Measurements from ENCODE around the gene DUSP22.

The DUSP22 gene

GRCh38 chr6:297571-298232 lies 5.4 kb downstream of the DUSP22 start:
- DNase-seq, result no peak

GRCh38 chr6:298233-299103 lies 6.2 kb downstream of the DUSP22 start:
- DNase-seq, result no peak

- no peak for DNase-seq
Observed at GRCh38 chr6:299104-299980, 7.1 kb downstream of the DUSP22 start.

DNA sequence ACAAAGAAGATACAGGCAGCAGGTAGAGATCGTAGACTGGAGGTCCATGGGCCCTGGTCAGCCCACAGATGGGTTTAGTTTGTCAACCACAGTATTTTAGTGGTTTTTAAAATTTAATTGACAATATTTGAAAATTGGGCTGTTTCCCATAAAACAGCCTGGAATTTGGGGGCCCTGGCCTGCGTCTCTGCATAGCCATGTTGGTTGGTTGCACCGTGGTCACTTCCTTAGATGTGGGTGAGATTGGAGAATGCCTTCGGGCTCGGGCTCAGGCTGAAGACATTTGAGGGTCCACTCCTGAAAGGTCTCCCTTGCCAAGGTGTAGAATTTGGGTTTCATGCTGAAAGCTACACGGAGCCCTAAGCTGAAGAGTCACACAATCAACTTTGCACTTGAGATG lies 7.7 kb downstream of the DUSP22 start:
- no peak for DNase-seq

- no peak for DNase-seq
Observed at GRCh38 chr6:300494-301198, 8.4 kb downstream of the DUSP22 start.

DNA sequence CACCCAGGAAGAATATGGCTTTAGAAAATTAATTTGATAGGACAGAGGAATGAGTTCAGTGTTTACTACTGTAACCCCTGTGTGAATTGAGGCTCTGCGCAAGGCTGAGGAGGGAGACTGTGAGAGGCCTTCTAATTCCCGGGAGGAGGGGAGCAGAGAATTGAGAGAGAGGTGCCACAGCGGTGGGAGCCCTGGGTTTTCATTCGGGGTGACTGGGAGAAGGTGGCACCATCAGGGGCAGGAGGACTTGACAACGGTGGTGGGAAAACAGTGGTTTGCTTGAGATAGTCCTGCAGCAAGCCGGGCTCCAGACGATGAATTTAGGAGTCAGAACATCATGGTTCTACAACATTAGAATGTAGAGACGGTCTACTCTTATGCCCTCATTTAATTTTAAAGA lies 9.2 kb downstream of the DUSP22 start:
- DNase-seq, result no peak

- no peak for DNase-seq
Observed at GRCh38 chr6:301929-302705, 9.8 kb downstream of the DUSP22 start.

DNA sequence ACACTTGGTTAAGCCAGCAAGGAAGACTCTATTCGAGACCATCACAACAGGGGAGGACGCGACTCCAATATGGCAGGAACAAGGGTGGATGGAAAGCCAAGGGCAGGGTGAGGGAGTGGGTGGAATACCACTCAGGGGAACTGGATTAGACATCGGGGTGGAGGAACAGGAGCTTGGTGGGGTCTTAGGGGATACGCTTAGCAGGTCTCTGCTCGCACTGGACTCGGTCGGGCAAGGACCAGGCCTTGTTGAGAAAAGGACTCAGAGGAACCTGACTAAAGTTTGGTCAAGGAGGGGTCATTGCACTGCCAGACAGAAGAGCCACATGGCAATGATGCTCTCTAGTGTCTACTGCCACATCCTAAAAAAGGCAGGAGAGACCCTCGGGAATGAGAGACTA lies 10.5 kb downstream of the DUSP22 start:
- no peak for DNase-seq

DNA sequence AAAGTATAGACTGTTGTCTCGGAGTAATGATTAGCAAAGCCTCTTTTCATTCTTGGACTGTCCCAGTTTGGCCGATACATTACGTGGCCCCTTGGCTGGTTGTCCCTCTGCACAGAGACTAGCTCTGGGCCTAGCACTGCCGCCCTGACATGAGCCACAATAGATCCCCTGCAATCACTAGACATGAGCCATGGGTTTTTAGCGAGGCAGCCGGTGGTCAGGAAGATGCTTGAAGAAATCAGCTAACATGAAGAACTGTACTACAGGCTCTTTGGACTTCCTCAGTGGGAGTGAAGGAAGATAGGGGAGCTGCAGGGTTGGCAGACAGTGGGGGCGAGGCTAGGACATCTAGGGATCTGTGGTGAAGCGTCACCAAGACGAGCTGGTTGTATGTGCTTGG lies 11.0 kb downstream of the DUSP22 start:
- no peak for DNase-seq

GRCh38 chr6:303948-304558 lies 11.8 kb downstream of the DUSP22 start:
- no peak for DNase-seq

DNA sequence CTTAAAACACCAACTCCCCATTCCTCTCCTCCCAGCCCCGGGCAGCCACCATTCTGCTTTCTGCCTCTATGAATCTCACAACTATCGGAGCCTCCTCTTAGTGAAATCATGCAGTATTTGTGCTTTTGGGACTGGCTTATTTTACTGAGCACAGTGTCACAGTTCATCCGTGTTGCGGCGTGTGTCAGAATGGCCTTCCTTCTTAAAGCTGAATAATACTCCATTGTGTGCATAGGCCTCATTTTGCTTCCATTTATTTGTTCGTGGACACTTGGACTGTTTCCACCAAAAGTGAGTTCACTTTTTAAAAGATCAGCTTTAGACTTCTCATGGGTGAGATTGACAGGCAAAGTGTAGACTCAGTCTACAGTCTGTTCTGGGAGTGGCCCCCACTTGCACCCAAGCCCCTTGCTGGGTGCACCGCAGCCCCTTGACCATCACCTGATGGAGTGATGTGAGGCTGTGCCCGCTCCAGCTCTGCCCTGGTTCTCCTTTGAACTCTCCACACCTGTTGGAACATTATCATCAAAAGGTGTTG lies 12.6 kb downstream of the DUSP22 start:
- no peak for DNase-seq

- DNase-seq, result no peak
Observed at GRCh38 chr6:305371-306206, 13.3 kb downstream of the DUSP22 start.

GRCh38 chr6:306641-307061 lies 14.4 kb downstream of the DUSP22 start:
- no peak for DNase-seq

DNA sequence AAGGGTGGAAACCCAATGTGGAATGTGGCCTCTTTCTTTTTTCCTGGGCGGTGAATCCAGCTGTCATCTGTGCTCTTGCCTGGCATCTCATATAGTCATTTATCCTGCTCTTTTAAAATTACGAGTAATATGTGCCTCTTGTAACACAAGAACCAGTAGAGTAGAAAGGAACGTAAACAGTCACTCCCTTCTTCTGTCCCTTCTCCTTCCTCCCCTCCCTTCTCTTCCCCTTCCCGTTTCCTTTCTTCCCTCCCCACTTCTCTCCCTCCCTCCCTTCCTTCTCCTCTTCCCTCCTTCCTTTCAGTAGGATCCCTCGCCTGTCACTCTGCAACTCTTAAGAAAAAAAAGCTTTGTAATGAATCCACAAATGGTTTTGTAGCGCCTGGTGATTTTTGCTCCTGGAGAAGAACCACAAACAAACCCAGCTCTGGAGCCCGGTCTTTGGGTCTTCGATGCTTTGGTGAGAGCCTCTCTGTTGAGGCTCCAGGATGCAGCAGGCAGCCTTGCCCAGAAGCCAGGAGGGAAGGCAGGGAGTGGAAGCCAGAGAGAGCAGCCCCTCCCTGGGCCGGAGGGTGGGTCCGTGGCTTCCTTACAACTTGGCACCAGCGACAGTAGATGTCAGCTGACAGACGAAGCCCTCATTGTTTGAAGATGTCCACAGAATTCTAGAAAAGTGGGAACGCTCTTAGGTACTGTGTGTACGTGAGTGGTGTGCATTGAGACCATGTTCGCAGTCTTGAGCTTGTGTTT lies 15.0 kb downstream of the DUSP22 start:
- no peak for DNase-seq

DNA sequence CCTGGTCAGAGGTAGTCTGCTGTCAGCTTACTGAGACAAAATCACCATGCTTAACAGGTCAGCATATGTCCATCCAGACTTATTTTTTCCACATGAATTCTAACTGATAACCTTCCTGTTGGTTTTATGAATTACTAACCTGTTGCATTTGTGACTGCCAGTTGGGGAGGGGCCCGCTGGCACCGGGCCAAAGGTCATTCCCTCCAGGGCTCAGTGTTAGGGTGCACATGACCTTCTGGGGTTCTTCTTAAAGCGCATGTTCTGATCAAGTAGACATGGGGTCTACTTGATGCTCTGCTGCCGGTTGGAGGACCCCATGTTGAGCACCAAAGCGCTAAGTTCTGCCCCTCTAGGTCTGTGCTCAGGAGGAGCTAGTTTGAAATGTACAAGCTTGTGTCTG lies 15.6 kb downstream of the DUSP22 start:
- no peak for DNase-seq

DNA sequence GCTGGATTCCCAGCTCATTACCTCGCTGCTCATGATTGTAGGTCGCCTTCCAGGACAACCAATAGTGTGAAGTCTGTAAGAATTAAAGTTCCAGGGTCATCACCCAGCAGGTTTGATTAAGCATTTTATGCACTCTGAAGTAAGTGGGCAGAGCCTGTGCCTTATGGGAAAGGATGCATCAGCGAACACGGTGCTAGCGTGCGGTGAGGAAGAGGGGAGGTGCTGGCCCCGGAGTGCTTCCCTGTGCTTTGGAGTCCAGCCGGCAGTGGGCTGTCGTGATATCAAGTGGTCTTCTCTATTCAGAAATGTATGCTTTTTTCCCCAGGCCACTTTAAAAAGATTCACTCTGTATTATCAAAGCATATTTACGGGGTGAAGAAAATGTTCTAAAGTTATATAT lies 16.0 kb downstream of the DUSP22 start:
- no peak for DNase-seq

DNA sequence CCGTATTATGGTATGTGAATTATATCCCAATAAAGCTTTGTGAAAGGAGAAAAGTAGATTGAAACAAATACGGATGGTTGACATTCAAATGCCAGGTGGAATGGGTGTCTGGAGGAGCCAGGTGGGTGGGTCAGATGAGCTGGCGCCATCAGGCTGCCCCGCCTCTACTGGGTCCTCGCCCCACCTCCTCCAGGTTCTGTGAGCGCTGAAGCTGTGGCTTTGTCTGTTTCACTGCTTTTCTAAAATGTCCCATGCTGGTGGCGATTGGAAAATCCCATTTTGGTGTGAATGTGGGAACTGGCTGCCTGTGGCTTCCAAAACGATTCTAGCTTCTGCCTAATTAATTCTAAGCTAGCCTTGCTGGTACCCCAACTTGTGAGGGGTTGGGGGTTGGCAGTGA lies 16.5 kb downstream of the DUSP22 start:
- no peak for DNase-seq

DNA sequence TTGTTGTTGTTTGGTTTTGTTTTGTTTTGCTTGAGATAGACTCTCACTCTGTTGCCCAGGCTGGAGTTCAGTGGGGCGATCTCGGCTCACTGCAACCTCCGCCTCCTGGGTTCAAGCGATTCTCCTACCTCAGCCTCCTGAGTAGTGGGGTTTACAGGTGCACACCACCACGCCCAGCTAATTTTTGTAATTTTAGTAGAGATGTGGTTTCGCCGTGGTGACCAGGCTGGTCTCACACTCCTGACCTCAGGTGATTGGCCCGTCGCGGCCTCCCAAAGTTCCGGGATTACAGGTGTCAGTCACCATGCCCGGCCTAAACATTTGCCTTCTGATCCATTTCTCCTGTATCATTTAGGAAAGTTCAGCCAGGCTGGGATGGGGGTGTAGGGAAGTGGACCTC lies 17.7 kb downstream of the DUSP22 start:
- no peak for DNase-seq

- DNase-seq, result no peak
Observed at GRCh38 chr6:310671-311070, 18.4 kb downstream of the DUSP22 start.
